Nephron progenitor cell (in vitro differentiated cells): ENCODE data around the gene CLEC4M.
A peak's percentile ranks its signal among the peaks of the same experiment; 100 is the strongest.
"Not testable (repeated sequence)": the region's sequence is repeated elsewhere in the genome, so short reads cannot be mapped to it uniquely, and the experiment has no call there.

Experiments used
- DNase-seq: peaks from one replicate; pipeline ENCODE4 v3.0.0; 2021
- H3K27ac Mint-ChIP-seq: 2 replicates; pipeline ENCODE4 v1.8.0; 2021; ENCODE audit warnings: mild to moderate bottlenecking, moderate library complexity, mixed read lengths
- H3K27me3 Mint-ChIP-seq: 2 replicates; pipeline ENCODE4 v1.8.0; 2021; ENCODE audit warnings: mild to moderate bottlenecking, low read depth, mixed read lengths; ENCODE audit not compliant: poor library complexity
- H3K36me3 Mint-ChIP-seq: 2 replicates; pipeline ENCODE4 v1.8.0; 2021; ENCODE audit warnings: low read depth, mixed read lengths
- H3K4me1 Mint-ChIP-seq: 2 replicates; pipeline ENCODE4 v1.8.0; 2021; ENCODE audit warnings: mixed read lengths
- H3K4me3 Mint-ChIP-seq: 2 replicates; pipeline ENCODE4 v1.8.0; 2021; ENCODE audit warnings: mild to moderate bottlenecking, moderate library complexity, mixed read lengths
- H3K9me3 Mint-ChIP-seq: 2 replicates; pipeline ENCODE4 v1.8.0; 2021; ENCODE audit warnings: mild to moderate bottlenecking, moderate library complexity, mixed read lengths
- CTCF ChIP-seq: fragments of 200-600 bp; sonication (generic); IDR thresholded peaks from 2 replicates; pipeline ENCODE4 v1.5.0; 2021; ENCODE audit warnings: antibody characterized with exemption

CLEC4M gene

GRCh38 chr19:7792281-7792680, 29.2 kb downstream of the CLEC4M start:
- H3K4me3 Mint-ChIP-seq = peak overlapping the region; percentile 14
- H3K27ac Mint-ChIP-seq = peak overlapping the region; percentile 57
- no peak for DNase-seq
- H3K4me1 Mint-ChIP-seq = peaks cover 10% of the 10 kb centered on the region
- no peaks in the 10 kb centered on the region for H3K9me3 Mint-ChIP-seq
- TF ChIP-seq CTCF = no peak
- H3K27me3 Mint-ChIP-seq = peaks cover 81% of the 10 kb centered on the region
- no peaks in the 10 kb centered on the region for H3K36me3 Mint-ChIP-seq

- not testable (repeated sequence) for H3K36me3 Mint-ChIP-seq, H3K4me3 Mint-ChIP-seq, H3K9me3 Mint-ChIP-seq, DNase-seq
- H3K27ac Mint-ChIP-seq = peak overlapping the region; percentile 57
- peaks cover 10% of the 10 kb centered on the region for H3K4me1 Mint-ChIP-seq
- peaks cover 81% of the 10 kb centered on the region for H3K27me3 Mint-ChIP-seq
Observed at GRCh38 chr19:7792701-7793100, 29.7 kb downstream of the CLEC4M start.

GRCh38 chr19:7793493-7793892, 30.4 kb downstream of the CLEC4M start:
- H3K36me3 Mint-ChIP-seq = no peaks in the 10 kb centered on the region
- no peak overlapping the region for H3K27ac Mint-ChIP-seq
- no peak for TF ChIP-seq CTCF
- H3K27me3 Mint-ChIP-seq = peaks cover 81% of the 10 kb centered on the region
- no peaks in the 10 kb centered on the region for H3K9me3 Mint-ChIP-seq
- no peak overlapping the region for H3K4me3 Mint-ChIP-seq
- peaks cover 12% of the 10 kb centered on the region for H3K4me1 Mint-ChIP-seq
- no peak for DNase-seq

GRCh38 chr19:7795555-7796161, 32.6 kb downstream of the CLEC4M start:
- peaks cover 75% of the 10 kb centered on the region for H3K27me3 Mint-ChIP-seq
- no peak for DNase-seq
- no peak overlapping the region for H3K27ac Mint-ChIP-seq
- H3K4me3 Mint-ChIP-seq = no peak overlapping the region
- peaks cover 9% of the 10 kb centered on the region for H3K9me3 Mint-ChIP-seq
- H3K4me1 Mint-ChIP-seq = peaks cover 25% of the 10 kb centered on the region
- no peaks in the 10 kb centered on the region for H3K36me3 Mint-ChIP-seq
- TF ChIP-seq CTCF = no peak

GRCh38 chr19:7799640-7800355, 36.8 kb downstream of the CLEC4M start:
- Mint-ChIP-seq H3K4me3 (peak overlapping the region; percentile 67), H3K9me3 (peaks cover 34% of the 10 kb centered on the region), H3K4me1 (peaks cover 14% of the 10 kb centered on the region), H3K36me3 (peaks cover 4% of the 10 kb centered on the region), H3K27ac (no peak overlapping the region), H3K27me3 (peaks cover 53% of the 10 kb centered on the region)
- peak; percentile 52 for TF ChIP-seq CTCF
- DNase-seq = peak; percentile 75

GRCh38 chr19:7801020-7801570, 38.1 kb downstream of the CLEC4M start:
- DNase-seq = no peak
- Mint-ChIP-seq H3K36me3 (peaks cover 4% of the 10 kb centered on the region), H3K27ac (no peak overlapping the region), H3K4me3 (no peak overlapping the region), H3K9me3 (peaks cover 34% of the 10 kb centered on the region), H3K27me3 (peaks cover 47% of the 10 kb centered on the region), H3K4me1 (peaks cover 14% of the 10 kb centered on the region)
- TF ChIP-seq CTCF = no peak
